Measurements from ENCODE around the gene GLRX3. TPM values are rescaled to one million over a fixed set of nuclear protein-coding genes. Genes with fewer than 3 reads are reported as not detected.

The GLRX3 gene
- total RNA-seq, 1 donor from 2014 or later, result 74.6 TPM

GRCh38 chr10:130192276-130192848, 56.2 kb downstream of the GLRX3 start:
- TF ChIP-seq CTCF (IDR thresholded peaks at IDR 0.05; ENCODE audit: unreplicated experiment), result no peak
- no peaks in the 10 kb centered on the region for H3K36me3 Mint-ChIP-seq
- peaks cover 2% of the 10 kb centered on the region for H3K4me1 Mint-ChIP-seq
- H3K4me3 Mint-ChIP-seq, result peak overlapping the region; percentile 55
- no peaks in the 10 kb centered on the region for H3K9me3 Mint-ChIP-seq
- H3K27me3 Mint-ChIP-seq (ENCODE audit: low read depth), result no peaks in the 10 kb centered on the region
- DNase-seq (ENCODE audit: low spot score in 2 of 2, unreplicated experiment in 2 of 2), result no peak
- H3K27ac Mint-ChIP-seq, result no peak overlapping the region

GRCh38 chr10:130193033-130193432, 56.8 kb downstream of the GLRX3 start:
- Mint-ChIP-seq H3K36me3 (no peaks in the 10 kb centered on the region), H3K4me1 (peaks cover 2% of the 10 kb centered on the region), H3K27me3 (ENCODE audit: low read depth) (no peaks in the 10 kb centered on the region), H3K9me3 (no peaks in the 10 kb centered on the region), H3K4me3 (no peak overlapping the region), H3K27ac (no peak overlapping the region)
- DNase-seq (ENCODE audit: low spot score in 2 of 2, unreplicated experiment in 2 of 2), result no peak
- TF ChIP-seq CTCF (IDR thresholded peaks at IDR 0.05; ENCODE audit: unreplicated experiment), result no peak

GRCh38 chr10:130193493-130194193, 57.5 kb downstream of the GLRX3 start:
- Mint-ChIP-seq H3K27ac (no peak overlapping the region), H3K36me3 (no peaks in the 10 kb centered on the region), H3K4me1 (peaks cover 2% of the 10 kb centered on the region), H3K9me3 (no peaks in the 10 kb centered on the region), H3K27me3 (ENCODE audit: low read depth) (no peaks in the 10 kb centered on the region), H3K4me3 (no peak overlapping the region)
- TF ChIP-seq CTCF (IDR thresholded peaks at IDR 0.05; ENCODE audit: unreplicated experiment), result no peak
- DNase-seq (ENCODE audit: low spot score in 2 of 2, unreplicated experiment in 2 of 2), result no peak

- no peaks in the 10 kb centered on the region for H3K27me3 Mint-ChIP-seq (ENCODE audit: low read depth)
- no peak for DNase-seq (ENCODE audit: low spot score in 2 of 2, unreplicated experiment in 2 of 2)
- H3K27ac Mint-ChIP-seq, result no peak overlapping the region
- H3K9me3 Mint-ChIP-seq, result no peaks in the 10 kb centered on the region
- no peak overlapping the region for H3K4me3 Mint-ChIP-seq
- no peak for TF ChIP-seq CTCF (IDR thresholded peaks at IDR 0.05; ENCODE audit: unreplicated experiment)
- H3K4me1 Mint-ChIP-seq, result peaks cover 2% of the 10 kb centered on the region
- no peaks in the 10 kb centered on the region for H3K36me3 Mint-ChIP-seq
These were observed 58.2 kb downstream of the GLRX3 start for GRCh38 chr10:130194194-130194990.

GRCh38 chr10:130194991-130195645, 58.9 kb downstream of the GLRX3 start:
- Mint-ChIP-seq H3K9me3 (no peaks in the 10 kb centered on the region), H3K27ac (no peak overlapping the region), H3K4me3 (no peak overlapping the region), H3K4me1 (peaks cover 2% of the 10 kb centered on the region), H3K36me3 (no peaks in the 10 kb centered on the region), H3K27me3 (ENCODE audit: low read depth) (no peaks in the 10 kb centered on the region)
- DNase-seq (ENCODE audit: low spot score in 2 of 2, unreplicated experiment in 2 of 2), result no peak
- TF ChIP-seq CTCF (IDR thresholded peaks at IDR 0.05; ENCODE audit: unreplicated experiment), result no peak

Measured in mesothelial cell of epicardium (in vitro differentiated cells).